Ovary (tissue), 3 donors: Measurements from ENCODE around the gene WASF1.

Experiments used
- POLR2A ChIP-seq: fragments of 450-650 bp; IDR thresholded peaks from one replicate; pipeline ENCODE4 v1.6.1; 2017; ENCODE audit warnings: antibody characterized with exemption, mild to moderate bottlenecking, moderate library complexity
- TF ChIP-seq, protein P1 (sequence below), 3 donors: fragments of 450-650 bp in 2 of 3; fragments of 200-600 bp in 1 of 3; IDR thresholded peaks; one replicate each; pipeline versions ENCODE4 v1.5.1 to v1.8.0; 2016 to 2022; ENCODE audit warnings: antibody characterized with exemption in 3 of 3, mild to moderate bottlenecking in 1 of 3
- donor health status: DM: no; HTN: no; CAD: no.

DNA sequence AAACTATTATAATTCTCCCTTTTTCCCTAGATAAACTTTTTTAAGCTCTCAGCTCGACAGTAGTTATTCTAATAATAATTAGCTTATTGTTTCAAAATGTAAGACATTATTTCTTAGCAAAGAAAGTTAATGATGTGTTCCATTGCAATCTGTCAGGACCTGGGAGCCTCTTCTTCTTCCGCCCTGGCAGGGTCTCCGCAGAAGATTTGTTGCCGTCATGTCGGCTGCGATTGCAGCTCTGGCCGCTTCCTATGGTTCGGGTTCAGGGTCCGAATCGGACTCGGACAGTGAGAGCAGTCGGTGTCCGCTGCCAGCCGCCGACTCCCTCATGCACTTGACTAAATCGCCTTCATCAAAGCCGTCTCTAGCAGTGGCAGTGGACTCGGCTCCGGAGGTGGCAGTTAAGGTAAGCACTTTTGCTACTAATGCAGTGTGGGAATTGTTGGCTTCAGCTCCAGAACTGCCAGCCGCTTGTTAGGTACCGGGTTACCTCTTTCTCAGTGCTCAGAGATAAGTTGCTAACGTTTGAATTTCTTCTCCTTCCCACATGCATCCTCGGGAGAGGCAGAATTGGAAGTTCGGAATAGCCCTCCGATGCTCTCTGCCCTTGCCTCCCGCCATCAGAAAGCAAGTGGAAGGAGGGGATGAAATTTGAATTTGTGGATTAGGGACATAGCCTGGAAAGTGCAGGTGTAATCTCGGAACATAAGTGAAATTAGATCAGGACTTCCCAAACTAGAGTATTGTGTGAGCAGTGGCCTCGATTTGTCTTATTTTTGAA lies 948 bp upstream of the WASF1 start, which contains the start of gene CDC40:
- TF ChIP-seq, protein P1, sequence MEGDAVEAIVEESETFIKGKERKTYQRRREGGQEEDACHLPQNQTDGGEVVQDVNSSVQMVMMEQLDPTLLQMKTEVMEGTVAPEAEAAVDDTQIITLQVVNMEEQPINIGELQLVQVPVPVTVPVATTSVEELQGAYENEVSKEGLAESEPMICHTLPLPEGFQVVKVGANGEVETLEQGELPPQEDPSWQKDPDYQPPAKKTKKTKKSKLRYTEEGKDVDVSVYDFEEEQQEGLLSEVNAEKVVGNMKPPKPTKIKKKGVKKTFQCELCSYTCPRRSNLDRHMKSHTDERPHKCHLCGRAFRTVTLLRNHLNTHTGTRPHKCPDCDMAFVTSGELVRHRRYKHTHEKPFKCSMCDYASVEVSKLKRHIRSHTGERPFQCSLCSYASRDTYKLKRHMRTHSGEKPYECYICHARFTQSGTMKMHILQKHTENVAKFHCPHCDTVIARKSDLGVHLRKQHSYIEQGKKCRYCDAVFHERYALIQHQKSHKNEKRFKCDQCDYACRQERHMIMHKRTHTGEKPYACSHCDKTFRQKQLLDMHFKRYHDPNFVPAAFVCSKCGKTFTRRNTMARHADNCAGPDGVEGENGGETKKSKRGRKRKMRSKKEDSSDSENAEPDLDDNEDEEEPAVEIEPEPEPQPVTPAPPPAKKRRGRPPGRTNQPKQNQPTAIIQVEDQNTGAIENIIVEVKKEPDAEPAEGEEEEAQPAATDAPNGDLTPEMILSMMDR (IDR thresholded peaks at IDR 0.05): no peak
- no peak for TF ChIP-seq POLR2A
